ENCODE measurements around the gene MAML2. TPM values are rescaled to one million over a fixed set of nuclear protein-coding genes. Genes with fewer than 3 reads are reported as not detected.

The MAML2 gene
- total and polyA plus RNA-seq, 2 of the 8 experiments (the other 6 are each of a cell fraction or from before 2014, with no cell fraction given): 3.8 to 6.6 TPM

DNA sequence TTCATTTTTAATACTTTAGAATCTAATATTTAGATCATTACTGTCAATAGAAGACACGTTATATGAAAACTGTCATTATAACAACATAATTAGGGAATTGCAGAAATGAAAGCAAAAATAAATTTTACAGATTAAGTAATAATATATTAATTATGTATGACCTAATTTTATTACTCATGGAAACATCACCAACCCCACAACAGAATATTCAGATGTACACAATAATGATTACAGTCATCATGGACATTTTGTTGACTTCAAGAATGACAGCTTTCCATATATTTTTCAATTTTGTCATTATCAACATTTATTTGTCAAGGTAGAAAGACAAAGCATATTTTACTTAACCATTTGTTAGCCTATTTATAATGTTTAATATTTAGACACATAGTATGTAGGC is 119.9 kb downstream of the MAML2 start:
- Histone ChIP-seq H3K18ac (ENCODE audit: extremely low read depth, low read length) (no peak overlapping the region), H3K79me1 (ENCODE audit: low read depth, low read length) (no peaks in the 10 kb centered on the region), H4K8ac (ENCODE audit: extremely low read depth, insufficient read depth, low read length) (no peak overlapping the region), H2AK5ac (ENCODE audit: low read depth, low read length) (no peak overlapping the region), H3K4me1 (replicated peaks in 1 of 4; ENCODE audit: control insufficient read depth in 3 of 4, insufficient read depth in 4 of 4, low read length in 3 of 4) (peaks cover 0 to 4% (median 1%) of the 10 kb centered on the region in 4 experiments; a peak in 2 of 7 replicates), H2BK15ac (ENCODE audit: low read length) (no peak overlapping the region), H4K91ac (replicated peaks; ENCODE audit: insufficient read length, low read length) (no peak overlapping the region), H3K4ac (replicated peaks; ENCODE audit: insufficient read length, low read depth, low read length) (no peak overlapping the region), H3K36me3 (ENCODE audit: control insufficient read depth in 2 of 4, insufficient read depth in 4 of 4, low read length in 3 of 4) (no peaks in the 10 kb centered on the region), H3K23me2 (ENCODE audit: low read depth, low read length) (no peaks in the 10 kb centered on the region), H4K20me1 (replicated peaks in 1 of 2; ENCODE audit: control insufficient read depth in 1 of 2, insufficient read depth in 2 of 2, low read length in 2 of 2) (no peaks in the 10 kb centered on the region), H3K9ac (replicated peaks in 1 of 4; ENCODE audit: extremely low read depth in 1 of 4, low read depth in 3 of 4, low read length in 3 of 4) (no peak overlapping the region), H4K5ac (ENCODE audit: insufficient read length, low read depth, low read length) (no peak overlapping the region), H3K4me3 (ENCODE audit: extremely low read depth in 1 of 4, insufficient read depth in 2 of 4, low read depth in 3 of 4, low read length in 4 of 4) (no peak overlapping the region), H3K27me3 (replicated peaks in 1 of 4; ENCODE audit: control insufficient read depth in 3 of 4, extremely low read depth in 1 of 4, insufficient read depth in 3 of 4, low read length in 3 of 4) (no peaks in the 10 kb centered on the region), H2BK12ac (ENCODE audit: low read depth, low read length) (no peak overlapping the region), H3K79me2 (ENCODE audit: control insufficient read depth in 1 of 2, insufficient read depth in 2 of 2, low read length in 2 of 2) (no peaks in the 10 kb centered on the region), H3K27ac (ENCODE audit: low read depth, low read length) (no peak overlapping the region), H3K23ac (ENCODE audit: insufficient read length) (no peak overlapping the region), H2BK20ac (ENCODE audit: low read length) (no peak overlapping the region), H3K4me2 (ENCODE audit: insufficient read depth in 1 of 2, low read depth in 2 of 2, low read length in 2 of 2) (no peak overlapping the region), H3K14ac (ENCODE audit: insufficient read length) (no peak overlapping the region), H2BK120ac (replicated peaks; ENCODE audit: low read depth, low read length) (no peak overlapping the region), H3K9me3 (ENCODE audit: insufficient read depth in 2 of 2, low read depth in 1 of 2, low read length in 1 of 2) (no peaks in the 10 kb centered on the region), H2AFZ (ENCODE audit: low read length) (no peak overlapping the region), H3K56ac (replicated peaks; ENCODE audit: insufficient read length, low read depth, low read length) (no peak overlapping the region), H2BK5ac (ENCODE audit: low read depth, low read length) (no peak overlapping the region)
- WGBS, 2 experiments (ENCODE audit: extremely low coverage in 1 of 2, insufficient coverage in 1 of 2, insufficient read length in 1 of 2, insufficient replicate concordance in 2 of 2, low coverage in 1 of 2, low lambda C conversion rate in 2 of 2, missing lambda C conversion rate in 1 of 2): 85% methylated on average over 1 of the region's 1 CpG; no CpG with 5 or more reads in 1 of the 2 experiments
- TF ChIP-seq BACH1 (IDR thresholded peaks at IDR 0.05; ENCODE audit: low read length) (no peak), CBX5 (IDR thresholded peaks at IDR 0.05; ENCODE audit: low read depth, low read length) (no peak), ASH2L (IDR thresholded peaks at IDR 0.05; ENCODE audit: low read length) (no peak), HDAC2 (IDR thresholded peaks at IDR 0.05; ENCODE audit: borderline replicate concordance in 1 of 2, low read depth in 2 of 2, low read length in 2 of 2) (no peak), GABPA (IDR thresholded peaks at IDR 0.05; ENCODE audit: borderline replicate concordance, insufficient read depth, low read length) (no peak), RXRA (IDR thresholded peaks at IDR 0.05; ENCODE audit: insufficient read depth, low read depth, low read length) (no peak)
- POLR2A ChIA-PET (ENCODE audit: partially characterized antibody): no interaction called here
- no peak for FAIRE-seq
- CTCF ChIA-PET (ENCODE audit: partially characterized antibody): interaction anchor here (1.3 kb wide), 1 partner anchor 177 kb away, joined by 4 read pairs; no protein-coding TSS in a partner anchor
- no peak for DNase-seq (ENCODE audit: low read depth in 1 of 2, low spot score in 2 of 2)
